Measurements from ENCODE around the gene MAL.
"Not testable (repeated sequence)": the region's sequence is repeated elsewhere in the genome, so short reads cannot be mapped to it uniquely, and the experiment has no call there.

Gene MAL

DNA sequence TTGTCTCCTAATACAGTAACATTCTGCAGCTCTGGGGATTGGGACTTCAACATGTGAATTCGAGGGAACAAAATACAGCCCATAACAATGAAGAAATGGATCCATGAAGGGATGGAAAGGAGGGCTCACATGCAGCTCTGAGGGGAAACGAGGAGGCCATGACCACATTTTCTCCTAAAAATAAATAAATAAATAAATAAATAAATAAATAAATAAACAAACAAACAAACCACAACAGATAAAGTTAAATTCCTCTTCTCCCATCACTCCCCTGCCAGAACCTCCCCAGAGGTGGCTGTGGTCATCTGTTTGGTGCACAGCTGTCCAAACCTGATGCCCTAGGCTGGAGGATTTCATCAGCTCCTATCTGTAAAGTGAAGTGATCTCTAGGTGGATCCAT is 42.7 kb downstream of the MAL start:
- DNase-seq = no peak

DNA sequence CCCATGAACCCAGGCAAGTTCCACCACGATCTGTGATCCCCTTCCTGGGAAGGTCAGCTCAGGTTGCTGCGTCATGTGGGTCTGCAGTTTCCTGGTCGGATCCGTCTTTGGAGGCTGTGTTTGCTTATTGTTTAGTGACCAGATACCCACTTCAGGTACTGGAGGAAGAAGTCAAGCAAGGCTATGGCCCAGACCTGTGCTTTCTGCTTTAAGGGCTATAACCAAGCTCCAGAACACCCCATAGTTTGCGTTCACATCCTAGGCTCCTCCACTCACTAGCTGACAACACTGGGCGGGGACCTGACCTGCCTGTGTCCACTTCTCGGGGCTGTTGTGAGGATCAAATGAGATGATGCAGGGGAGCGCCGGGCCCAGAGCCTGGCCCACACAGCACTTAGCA is 44.0 kb downstream of the MAL start:
- DNase-seq = no peak

DNA sequence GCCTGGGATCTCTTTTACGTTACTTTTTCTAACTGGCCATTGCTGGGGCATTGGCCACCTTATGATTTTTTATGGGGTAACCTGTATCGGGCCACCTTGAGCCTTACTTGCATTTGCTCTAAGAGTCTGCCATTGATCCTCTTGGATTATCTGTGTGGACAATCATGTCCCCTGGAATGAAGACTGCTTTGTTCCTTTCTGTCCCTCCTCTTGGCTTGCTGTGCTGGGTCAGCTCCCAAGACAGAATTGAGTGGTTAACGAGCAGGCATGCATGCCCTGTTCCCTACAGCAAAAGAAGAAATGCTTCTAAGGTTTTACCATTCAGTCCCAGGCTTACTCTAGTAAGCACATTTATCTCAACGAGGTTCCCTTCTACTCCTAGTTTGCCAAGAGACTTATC is 46.3 kb downstream of the MAL start:
- no peak for DNase-seq

DNA sequence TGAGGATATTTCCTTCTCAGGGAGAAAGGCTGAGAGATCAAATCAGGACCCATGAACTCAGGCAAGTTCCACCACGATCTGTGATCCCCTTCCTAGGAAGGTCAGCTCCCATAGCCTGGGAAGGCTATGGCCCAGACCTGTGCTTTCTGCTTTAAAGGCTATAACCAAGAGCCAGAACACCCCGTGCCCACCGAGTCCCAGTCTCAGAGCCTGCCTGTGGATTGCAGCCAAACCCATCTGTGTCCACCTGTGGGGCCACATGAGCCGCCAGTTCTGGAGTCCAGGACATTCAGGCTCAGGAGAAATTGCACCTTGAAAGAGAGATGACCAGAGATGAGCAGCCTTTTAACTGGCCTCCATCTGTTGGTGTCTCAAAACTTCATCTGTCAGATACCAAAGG is 46.9 kb downstream of the MAL start:
- no peak for DNase-seq

DNA sequence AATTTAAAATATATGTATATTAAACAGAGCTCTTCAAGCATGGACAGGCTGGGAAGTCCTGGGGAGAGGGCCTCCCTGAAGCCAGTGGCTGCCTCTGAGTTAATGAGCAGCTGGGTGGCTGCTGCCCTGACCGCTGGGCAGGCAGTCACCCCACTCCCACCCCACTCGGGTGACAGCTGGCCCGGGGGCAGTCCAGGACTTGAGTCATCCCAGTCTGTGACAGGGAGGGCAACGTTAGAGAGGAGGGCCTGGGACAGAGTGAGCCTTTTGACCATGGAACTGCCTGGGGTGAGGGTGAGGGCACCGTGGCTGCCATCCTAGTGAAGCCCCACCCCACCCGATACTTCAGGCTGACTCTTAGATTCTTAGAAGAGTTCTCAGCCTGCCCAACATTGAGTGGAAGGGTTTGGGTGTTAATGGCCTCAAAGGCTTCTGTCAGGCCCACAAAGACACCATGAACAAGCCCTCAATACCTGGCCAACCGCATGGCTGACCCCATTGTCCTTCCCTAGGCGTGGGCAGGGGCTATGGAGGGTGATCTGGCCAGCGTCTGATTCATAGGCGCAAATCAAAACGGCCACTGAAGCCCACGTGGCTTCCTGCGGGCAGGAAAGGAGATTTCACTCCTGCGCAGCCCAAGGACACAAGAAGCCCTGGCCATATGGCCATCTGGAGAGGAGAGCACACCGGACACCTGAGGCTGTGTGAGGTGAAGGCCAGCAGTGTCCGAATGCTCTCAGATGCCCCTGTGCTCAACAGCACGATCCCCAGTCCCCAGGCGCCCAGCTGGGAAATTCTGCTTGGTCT is 48.6 kb downstream of the MAL start:
- DNase-seq = no peak

DNA sequence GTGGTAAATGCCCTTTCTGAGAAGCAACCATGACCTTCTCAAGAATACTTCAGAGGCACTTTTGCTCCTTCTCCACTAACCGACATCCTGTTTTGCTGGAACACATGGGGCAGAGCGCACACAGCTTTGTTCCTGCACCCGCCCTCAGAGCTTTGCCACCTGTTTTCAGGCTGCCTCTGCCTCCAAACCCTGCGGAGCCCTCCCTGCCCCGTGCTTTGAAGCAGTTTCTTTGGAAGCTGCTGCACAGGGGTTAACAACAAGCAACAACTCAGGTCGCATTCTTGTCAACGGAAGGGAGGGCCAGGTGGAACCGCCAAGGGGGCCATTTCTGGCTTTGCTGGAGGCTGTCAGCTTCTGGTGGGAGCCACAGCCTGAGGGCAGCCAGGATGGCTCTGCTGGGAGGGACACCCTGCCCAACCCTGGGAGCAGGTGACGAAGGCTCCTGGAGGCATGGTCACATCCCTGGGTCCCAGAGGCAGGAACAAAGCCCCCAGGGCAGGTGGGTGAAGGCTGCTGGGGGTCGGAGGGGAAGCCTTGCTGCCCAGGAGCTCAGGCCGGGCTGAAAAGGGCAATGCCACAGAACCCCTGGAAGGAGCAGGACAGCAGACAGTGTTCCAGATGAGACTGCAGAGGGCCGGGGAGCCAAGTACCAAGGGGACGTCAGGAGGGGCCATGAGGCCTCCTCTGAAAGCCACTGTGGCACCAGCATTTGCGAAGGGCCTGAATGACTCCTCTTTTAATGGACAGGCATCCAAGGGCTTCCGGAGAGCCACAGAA is 49.3 kb downstream of the MAL start:
- DNase-seq = peak; percentile 15

DNA sequence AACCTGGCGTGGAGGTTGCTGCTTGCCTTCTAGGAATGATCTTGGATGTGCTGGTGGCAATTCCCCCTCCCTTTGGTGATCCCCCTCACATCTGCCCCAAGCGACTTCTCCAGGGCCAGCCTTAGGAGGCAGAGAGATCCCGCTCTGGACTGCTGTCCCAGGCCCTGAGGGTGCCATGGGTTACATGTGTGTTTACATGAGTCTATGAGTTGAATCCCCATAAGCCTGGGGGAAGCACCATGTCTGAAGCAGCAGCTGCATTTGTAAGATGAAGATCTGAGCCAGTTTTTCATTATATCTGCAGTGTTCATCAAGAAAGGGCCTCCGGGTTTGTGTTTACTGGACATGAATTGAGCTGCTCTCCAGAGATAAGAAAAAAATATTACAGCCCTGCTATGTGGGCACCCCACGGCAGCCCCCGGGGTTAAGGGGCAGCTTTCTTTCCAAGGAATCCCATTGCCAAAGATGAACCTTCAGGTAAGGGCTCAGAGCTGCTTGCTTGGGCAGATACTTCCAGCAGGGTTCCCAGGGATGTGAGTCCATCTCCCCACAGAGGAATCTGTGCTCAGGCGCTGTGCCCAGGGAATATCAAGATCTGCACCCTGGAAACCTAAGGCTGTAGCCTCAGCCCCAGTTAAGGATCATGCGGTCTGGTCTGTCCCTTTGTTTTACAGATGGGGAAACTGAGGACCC is 50.1 kb downstream of the MAL start:
- no peak for DNase-seq

DNA sequence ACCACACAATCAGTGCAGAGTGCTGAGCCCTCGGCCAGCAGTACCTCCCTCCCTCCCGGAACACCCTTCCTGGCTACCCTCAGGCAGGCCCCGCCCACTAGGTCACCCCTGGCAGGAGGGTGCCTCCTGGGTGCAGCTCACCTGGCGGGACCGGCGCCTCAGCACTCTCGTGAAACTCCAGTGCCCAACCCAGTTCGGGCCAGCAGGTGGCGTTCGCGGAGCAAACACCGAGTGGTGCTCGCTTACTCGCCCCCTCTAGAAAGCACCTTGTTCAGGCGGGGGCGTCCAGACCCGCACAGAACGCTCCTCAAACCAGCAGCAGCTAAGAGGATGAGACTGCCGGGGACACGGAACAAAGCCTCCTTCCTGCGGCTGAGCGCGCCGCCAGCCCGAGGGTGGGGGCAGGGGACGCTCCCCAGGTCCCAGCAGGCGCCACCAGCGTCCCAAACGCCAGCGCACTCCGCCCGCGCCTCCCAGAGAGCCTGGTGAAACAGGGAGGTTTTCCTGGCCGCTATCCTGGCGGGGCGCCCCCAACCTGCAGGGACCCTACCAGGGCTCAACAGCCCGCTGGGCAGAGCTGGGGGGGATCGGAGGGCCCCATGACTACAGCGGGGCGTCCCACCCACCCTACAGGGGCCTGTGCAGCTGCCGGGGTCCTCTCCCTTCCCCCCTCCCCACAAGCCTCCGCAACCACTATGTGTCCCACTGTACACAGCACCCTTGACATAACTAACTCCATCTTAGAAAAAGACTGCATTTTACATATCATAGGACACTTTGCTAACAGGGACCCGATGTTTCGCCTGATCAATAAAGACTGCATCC is 51.4 kb downstream of the MAL start:
- DNase-seq = peak; percentile 88

DNA sequence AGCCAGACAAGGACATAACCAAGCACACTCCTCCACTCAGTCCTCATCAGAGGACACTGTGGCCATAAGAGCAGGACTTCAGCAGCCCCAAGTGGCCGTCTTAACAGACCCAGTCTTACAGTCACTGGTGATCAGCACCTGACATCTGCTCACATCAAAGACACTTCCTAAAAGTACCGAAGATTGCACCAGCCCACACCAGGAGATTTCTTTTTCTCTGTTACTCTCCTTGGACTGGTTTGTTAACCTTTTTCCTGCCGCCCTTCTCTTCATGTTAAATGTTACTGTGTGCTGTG is 52.0 kb downstream of the MAL start:
- DNase-seq = no peak

DNA sequence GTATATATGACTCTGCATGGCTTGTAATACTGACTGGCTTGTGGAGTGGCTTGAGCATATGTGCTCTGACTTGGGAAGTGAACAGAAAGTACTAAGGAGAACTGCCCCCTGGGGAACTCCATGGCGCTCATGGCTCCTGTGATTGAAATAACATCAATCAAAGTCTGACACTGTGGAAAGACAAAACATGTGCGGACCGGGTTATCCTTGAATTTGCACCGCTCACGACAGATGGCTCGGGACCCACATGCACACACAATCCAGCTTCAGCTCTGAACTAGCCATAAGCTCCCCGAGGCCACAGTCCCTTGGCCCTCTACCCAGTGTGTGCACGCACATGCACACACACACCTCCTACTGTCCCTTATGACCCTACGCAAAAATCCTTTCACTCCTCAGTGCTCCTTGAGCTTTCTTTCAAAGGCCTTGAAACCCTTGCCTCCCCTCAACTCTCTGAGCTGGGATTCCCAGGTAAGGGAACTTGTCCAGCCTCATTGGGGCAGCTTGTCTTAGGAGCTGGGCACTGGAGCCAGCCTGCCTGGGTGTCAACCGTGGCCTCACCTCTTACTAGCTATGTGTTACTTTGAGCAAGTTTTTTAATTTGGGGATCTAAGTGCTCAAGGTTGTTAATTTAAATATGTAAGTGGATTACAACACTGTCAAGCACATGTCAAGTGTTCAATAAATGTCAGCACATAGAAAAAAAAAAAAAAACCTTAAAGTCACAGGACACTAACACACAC is 52.5 kb downstream of the MAL start:
- DNase-seq = no peak

DNA sequence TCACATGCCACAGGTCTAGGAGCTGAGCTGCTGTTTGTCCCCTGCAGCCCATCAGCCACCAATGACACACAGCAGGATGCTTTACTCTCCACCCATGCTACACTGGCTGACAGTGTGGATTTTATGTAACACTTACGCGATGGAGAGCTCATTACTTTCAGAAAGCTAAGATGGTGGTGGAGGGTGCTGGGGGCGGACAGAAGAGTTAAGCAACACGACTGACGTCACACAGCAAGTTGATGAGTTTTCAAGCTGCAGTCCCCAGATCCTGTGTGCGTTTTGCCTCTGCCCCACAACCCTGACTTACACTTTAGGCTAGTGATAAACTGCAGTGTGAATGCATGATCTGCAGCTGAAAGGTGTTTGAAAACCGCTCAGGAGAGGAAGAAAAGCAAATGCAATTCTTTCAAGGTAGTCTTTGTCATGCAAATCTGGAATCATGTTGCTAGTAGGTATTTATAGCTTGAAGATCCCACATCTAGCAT is 53.7 kb downstream of the MAL start:
- DNase-seq = no peak

DNA sequence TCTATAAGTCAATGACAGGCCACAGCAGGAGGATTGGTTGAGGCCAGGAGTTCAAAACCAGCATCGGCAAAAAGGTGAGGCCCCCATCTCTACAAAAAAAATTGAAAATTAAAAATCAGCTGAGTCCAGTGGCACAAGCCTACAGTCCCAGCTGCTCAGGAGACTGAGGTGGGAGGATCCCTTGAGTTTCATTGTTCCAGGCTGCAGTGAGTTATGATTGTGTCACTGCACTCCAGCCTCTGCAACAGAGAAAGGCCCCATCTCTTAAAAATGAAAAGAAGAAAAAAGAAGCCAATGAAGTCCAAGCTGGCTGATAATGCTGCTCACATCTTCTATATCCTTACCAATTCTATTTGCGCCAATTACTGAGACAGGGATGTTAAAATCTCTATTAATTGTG is 57.0 kb downstream of the MAL start:
- no peak for DNase-seq

DNA sequence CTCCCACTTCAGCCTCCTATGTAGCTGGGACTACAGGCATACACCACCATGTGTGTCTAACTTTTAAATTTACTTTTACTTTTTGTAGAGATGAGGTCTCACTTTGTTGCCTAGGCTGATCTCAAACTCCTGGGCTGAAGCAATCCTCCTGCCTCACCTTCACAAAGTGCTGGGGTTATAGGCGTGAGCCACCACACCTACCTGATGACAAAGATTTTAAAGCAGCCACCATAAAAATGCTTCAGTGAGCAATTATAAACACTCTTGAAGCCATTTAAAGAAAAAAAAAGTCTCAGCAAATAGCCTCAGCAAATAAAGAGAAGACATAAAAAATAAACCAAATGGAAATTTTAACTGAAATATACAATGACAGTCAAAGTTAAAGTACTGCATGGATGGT is 60.5 kb downstream of the MAL start:
- no peak for DNase-seq

DNA sequence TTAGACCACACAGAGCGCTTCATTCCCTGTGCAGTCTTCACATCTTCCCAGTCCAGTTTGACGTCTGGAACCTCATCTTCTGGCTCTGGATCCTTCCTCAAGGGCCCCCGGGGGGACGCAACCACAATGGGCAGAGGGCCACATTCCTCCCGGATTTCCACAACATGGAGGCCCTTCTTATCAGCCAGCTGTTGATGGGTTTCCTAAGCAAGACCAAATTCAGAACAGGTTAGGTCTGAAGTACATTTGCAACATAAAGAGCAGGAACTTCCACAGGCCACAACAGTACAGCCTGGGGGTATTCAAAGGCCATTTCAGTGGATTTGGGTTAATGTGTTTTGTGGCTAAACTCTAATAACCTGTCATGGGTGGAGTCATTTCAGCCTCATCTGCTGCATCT is 61.9 kb downstream of the MAL start:
- no peak for DNase-seq

DNA sequence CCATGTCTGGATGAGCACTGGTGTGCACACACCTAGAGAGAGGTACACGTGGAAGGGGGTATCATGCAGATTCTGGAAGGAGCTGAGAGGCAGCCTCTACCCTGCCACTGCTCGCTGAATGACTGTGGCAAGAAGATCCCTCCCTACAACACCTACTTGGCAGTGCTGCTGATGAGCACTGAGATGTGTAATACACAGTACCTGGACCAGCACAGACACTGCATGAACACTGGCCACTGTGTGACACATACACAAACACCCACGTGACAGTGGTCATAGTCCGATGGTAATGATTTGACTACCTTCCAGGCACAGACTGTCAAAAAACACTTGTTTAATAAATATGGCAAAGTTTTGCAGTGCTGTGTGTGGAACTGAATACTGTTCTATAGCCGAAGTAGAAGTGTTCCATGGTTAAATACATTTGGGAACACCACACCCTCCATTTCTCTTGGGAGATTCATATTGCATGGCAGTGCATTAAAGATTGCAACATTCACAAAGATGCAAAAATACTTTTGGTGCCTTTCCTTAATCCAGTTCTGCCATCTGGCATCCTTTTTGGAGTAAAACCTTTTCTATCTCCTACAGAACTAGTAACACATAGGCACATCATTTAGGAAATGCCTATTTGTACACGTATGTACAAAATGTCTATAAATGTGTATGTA is 66.5 kb downstream of the MAL start:
- DNase-seq = no peak

DNA sequence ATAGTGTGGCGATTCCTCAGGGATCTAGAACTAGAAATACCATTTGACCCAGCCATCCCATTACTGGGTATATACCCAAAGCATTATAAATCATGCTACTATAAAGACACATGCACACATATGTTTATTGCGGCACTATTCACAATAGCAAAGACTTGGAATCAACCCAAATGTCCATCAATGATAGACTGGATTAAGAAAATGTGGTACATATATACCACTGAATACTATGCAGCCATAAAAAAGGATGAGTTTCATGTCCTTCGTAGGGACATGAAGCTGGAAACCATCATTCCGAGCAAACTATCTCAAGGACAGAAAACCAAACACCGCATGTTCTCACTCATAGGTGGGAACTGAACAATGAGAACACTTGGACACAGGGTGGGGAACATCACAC is 72.8 kb downstream of the MAL start:
- not testable (repeated sequence) for DNase-seq

DNA sequence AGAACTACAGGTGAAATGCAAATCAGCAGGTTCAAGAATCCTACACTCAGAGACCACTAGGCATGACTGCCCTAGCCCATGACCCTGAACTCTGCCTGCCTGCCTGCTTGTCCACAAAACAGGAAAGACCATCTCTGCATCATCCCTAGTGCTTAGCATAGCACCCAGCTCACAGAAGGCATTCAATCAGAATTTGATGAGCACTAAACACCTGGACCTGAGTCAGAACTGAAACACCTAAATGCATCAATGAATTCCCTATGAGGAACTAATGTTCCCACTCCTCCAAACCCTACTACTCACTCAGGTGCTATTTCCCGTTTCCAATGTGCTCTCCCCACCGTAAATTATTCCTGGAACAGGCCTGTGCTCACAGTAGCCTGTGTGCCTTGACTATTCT is 74.4 kb downstream of the MAL start:
- DNase-seq = no peak
